ENCODE measurements around the gene RTTN.

The RTTN gene

GRCh38 chr18:70200286-70200685 lies 5.2 kb downstream of the RTTN start:
- H3K4me3 ChIP-seq (ENCODE audit: low read depth, low read length): no peak overlapping the region

DNA sequence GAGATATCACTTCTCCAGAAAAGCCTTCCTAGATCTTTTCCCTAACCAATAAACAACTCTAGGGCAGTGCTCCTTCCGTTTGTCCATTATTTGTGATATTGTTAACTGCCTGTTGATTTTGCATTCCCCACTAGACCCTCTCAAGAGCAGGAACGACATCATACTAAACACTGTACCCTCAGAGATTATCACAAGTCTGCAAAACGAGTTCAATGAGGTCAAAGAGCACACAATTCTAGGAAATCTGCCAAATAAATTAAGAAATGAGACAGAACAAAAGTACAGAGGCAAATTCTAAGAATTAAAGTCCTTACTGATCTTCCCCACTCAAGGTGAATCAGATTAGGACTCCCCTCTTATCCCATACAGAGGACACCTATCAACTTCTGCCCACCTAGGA lies 7.6 kb downstream of the RTTN start:
- no peak overlapping the region for H3K4me3 ChIP-seq (ENCODE audit: low read depth, low read length)

DNA sequence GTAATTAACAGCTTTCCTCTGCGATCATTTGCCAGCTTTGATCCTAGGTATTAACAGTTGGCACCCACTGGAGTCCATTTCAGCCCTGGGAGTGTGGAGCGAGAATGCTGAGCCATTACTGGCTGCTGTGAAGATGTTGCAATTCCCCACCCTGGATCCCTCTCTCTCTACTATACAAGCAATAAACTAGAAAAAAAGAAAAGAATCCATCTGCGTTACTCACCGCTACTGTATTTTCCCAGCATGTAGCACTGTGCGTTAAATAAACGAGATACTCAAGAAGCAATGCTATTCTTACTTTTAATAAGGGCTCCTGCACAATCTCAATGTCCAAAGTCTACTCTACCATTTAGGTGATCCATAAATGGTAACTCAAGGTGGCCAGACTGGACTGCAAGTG lies 8.5 kb downstream of the RTTN start:
- no peak overlapping the region for H3K4me3 ChIP-seq (ENCODE audit: low read depth, low read length)

DNA sequence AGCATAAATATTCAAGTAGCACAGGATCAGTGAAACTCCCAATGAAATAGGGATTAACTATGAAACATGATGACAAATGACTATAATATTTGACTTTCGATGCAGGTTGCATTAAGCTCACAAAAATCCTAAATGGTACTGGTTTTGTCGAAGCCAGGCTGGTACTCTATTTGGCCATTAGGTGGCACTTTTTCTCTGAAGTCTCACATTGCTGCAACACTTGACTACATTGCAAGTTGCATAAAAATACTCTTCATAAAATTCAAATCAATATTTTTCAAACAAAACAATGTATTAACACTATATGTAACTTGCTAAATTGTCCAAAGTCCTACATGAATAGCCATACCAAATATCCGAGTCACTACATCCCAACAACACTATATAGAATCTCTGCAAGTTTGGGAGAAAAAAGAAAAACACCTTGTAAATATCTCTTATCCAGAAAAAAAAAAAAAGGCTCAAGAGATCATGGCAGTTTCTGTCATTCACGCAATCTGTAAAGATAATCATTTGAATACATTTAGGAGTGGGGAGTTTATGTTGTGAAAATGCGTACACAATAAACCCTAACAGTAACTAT lies 9.5 kb downstream of the RTTN start:
- H3K4me3 ChIP-seq (ENCODE audit: low read depth, low read length): no peak overlapping the region

DNA sequence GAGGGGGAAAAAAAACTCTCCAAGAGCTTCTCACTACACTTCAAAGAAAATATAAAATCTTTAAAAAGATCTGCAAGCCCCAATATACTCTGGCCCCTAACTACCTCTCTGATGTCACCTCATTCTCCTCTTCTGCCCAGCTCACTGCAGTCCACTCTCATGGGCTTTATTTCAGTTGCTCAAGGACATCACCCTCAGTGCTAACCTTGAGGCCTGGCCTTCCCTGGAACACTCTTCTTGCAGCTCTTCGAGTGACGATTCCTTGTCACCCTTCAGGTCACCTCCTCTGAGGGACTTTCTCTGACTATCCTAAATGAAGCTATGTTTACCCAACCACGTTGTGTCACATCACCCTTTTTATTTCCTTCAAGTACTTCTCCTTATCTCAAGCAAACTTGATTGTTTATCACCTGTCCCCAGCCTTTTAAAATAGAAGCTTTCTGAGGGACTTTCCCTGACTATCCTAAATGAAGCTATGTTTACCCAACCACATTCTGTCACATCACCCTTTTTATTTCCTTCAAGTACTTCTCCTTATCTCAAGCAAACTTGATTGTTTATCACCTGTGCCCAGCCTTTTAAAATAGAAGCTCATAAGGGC lies 10.4 kb downstream of the RTTN start:
- H3K4me3 ChIP-seq (ENCODE audit: low read depth, low read length): no peak overlapping the region

DNA sequence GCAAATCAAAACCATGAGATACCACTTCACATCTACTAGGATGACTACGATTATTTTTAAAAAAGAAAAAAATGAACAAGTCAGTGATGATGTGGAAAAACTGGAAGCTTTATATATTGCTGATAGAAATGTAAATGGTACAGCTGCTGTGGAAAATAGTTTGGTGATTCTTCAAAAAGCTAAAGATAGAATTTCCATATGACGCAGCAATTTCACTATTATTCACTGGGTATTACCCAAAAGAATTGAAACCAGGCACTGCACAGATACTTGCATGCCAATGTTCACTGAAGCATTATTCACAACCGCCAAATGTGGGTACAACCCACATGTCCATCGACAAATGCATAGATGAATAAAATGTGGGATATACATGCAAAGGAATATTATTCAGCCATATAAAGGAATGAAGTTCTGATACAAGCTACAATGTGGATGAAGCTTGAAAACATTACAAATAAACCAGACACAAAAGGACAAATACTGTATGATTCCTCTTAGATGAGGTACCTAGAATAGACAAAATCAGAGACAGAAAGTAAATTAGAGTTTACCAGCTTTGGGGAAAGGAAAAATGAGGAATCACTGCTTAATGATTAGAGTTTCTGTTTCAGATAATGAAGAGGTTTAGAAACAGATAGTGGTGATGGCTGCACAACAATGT lies 11.1 kb downstream of the RTTN start:
- H3K4me3 ChIP-seq (ENCODE audit: low read depth, low read length): no peak overlapping the region

GRCh38 chr18:70190529-70190928 lies 15.0 kb downstream of the RTTN start:
- H3K4me3 ChIP-seq (ENCODE audit: low read depth, low read length): no peak overlapping the region

DNA sequence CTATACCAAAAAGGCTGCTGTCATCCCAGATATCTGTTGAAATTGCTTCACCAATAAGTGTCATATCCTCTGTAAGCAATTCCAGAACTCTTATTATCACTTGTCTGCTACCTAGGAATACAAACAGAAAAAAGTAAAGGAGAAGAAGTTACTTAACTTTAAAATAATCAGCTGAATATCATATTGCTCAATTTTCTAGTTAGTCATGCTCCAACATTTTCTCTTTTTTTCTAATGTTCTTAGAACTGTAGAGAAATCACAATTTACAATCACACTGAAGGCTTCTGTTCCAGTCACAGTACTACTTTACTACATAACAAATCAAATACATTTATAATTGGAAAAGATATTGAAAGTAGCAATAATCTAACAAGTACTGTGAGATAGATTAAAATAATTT lies 17.4 kb downstream of the RTTN start:
- no peak overlapping the region for H3K4me3 ChIP-seq (ENCODE audit: low read depth, low read length)

GRCh38 chr18:70183441-70183840 lies 22.0 kb downstream of the RTTN start:
- no peak overlapping the region for H3K4me3 ChIP-seq (ENCODE audit: low read depth, low read length)

DNA sequence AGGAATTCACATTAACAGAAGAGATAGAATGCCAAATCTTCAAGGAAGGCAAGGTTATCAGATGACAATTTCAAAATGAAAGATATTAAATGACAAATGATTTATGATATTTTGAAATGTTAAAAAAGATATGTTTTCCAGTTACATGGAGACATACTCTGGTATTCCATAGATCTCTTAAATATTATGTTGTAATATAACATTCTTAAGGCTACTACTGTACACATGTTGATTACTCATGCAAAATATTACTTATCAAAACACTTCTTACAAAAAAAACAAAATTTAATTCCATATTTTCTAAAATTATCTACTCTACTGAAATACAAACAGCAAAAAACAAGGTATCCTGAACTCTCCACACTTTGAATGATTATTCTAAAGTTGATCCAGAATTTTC lies 22.9 kb downstream of the RTTN start:
- no peak overlapping the region for H3K4me3 ChIP-seq (ENCODE audit: low read depth, low read length)

GRCh38 chr18:70181725-70182124 lies 23.8 kb downstream of the RTTN start:
- no peak overlapping the region for H3K4me3 ChIP-seq (ENCODE audit: low read depth, low read length)

- no peak overlapping the region for H3K4me3 ChIP-seq (ENCODE audit: low read depth, low read length)
These were observed 24.5 kb downstream of the RTTN start for GRCh38 chr18:70181015-70181414.

DNA sequence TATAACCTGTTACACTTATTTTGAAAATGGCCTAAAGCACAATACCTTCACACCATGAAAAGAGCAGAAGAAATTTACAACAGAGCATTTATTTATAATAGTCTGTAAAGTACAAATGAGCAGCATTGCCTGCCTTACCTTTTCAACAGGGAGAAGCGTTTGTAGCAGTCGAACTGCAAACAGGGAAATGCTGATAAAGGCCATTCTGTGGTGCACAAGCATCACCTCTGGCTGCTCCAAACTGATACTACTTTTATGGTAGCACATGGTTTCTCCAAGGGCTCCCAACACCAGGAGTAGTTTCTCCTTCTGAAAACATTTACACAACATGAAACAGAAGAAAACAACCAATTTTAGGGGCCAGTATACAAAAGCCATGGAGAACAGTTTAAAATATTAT lies 28.9 kb downstream of the RTTN start:
- no peak overlapping the region for H3K4me3 ChIP-seq (ENCODE audit: low read depth, low read length)

DNA sequence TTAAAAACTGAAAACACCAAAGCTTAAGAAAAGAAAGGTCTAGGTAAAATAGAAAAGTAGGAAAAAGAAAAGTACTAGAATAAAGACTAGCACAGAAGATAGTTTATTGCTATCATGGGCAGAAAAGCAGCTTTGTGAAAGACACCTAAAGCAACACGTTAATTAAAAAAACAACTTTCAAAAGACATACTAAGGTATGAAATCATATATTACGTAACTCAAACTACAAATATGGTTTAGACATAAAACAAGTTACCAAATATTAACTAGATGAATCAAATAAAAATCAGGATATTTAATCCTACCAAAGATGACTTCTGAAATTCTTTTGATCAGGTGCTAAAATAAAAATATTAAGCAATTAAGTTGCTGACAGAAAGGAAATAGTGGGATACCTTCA lies 30.3 kb downstream of the RTTN start:
- no peak overlapping the region for H3K4me3 ChIP-seq (ENCODE audit: low read depth, low read length)

- H3K4me3 ChIP-seq (ENCODE audit: low read depth, low read length): no peak overlapping the region
These were observed 33.3 kb downstream of the RTTN start for GRCh38 chr18:70172225-70172624.

- H3K4me3 ChIP-seq (ENCODE audit: low read depth, low read length): no peak overlapping the region
These were observed 35.7 kb downstream of the RTTN start for GRCh38 chr18:70169747-70170146.

DNA sequence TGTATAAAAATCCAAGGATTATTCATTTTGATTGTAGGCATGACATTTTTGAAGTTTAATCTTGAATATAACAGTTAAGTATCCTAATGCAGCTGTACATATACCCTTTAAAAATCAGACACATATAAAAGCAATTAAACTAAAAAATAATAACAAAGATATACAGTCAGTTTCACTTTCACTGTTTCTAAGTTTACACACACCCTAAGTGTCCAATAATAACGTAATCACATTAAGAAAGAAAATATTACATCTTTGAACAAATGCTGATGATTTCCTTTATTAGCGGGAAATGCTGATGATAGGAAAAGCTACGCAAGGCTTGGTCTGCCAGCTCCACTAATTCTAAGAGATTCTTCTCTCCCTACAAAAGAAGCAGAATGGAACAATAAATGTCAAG lies 38.8 kb downstream of the RTTN start:
- no peak overlapping the region for H3K4me3 ChIP-seq (ENCODE audit: low read depth, low read length)

- H3K4me3 ChIP-seq (ENCODE audit: low read depth, low read length): no peak overlapping the region
These were observed 39.6 kb downstream of the RTTN start for GRCh38 chr18:70165936-70166335.

DNA sequence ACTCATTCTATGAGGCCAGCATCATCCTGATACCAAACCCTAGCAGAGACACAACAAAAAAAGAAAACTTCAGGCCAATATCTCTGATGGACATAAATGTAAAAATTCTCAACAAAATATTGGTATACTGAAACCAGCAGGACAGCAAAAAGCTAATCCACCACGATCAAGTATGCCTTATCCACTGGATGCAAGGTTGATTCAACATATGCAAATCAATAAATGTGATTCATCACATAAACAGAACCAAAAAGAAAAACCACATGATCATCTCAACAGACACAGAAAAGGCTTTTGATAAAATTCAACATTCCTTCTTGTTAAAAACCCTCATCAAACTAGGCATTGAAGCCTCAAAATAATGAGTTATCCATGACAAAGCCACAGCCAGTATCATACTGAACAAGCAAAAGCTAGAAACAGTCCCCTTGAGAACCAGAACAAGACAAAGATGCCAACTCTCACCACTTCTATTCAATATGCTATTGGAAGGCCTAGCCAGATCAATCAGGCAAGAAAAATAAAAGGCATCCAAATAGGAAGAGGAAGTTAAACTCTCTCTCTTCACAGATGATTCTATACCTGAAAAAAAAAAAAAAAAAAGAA lies 45.3 kb downstream of the RTTN start:
- H3K4me3 ChIP-seq (ENCODE audit: low read depth, low read length): no peak overlapping the region

DNA sequence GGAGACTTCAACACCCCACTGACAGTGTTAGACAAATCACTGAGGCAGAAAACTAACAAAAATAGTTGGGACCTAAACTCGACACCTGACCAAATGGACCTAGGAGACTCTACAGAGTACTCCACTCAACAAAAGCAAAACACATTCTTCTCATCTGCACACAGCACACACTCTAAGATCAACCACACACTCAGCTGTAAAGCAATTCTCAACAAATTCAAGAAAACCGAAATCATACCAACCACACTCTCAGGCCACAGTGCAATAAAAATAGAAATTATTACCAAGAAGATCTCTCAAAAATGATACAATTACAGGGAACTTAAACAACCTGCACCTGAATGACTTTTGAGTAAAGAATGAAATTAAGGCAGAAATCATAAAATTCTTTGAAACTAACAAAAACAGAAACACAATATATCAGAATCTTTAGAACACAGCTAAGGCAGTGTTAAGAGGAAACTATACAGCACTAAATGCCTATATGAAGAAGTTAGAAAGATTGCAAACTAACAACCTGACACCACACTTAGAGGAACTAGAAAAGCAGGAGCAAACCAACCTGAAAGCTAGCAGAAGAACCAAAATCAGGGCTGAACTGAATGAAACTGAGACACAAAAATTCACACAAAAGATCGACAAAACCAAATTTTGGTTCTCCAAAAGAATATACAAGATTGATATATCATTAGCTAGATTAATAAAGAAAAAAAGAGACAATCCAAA lies 46.3 kb downstream of the RTTN start:
- no peak overlapping the region for H3K4me3 ChIP-seq (ENCODE audit: low read depth, low read length)

DNA sequence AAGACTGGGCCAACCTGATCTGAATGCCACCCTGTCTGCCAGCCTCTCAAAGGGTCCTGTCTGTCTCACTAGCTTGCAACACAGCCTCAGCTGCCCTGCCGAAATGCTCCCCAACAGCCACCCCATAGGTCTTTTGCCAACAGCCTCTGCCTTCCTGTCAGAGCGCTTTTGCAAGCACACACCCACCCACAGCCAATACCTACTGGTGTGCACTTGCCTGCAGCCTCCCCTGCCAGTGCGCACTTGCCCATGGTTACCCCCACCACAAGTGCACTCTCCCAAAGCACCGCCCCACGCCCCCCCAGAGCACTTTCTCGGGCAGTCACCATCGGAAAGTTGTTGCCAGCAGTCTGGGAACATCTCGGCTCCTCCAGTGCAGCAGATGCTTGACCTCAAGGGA lies 48.6 kb downstream of the RTTN start:
- H3K4me3 ChIP-seq (ENCODE audit: low read depth, low read length): no peak overlapping the region

Measured in iPS-11a (cell line).